IPS-15b (cell line): ENCODE measurements around the gene CTTN.

Experiments used
- H3K27me3 ChIP-seq: one replicate; pipeline ENCODE4 v1.6.1; 2013; ENCODE audit warnings: low read length; ENCODE audit not compliant: control insufficient read depth, insufficient read depth
- H3K36me3 ChIP-seq: one replicate; pipeline ENCODE4 v1.6.1; 2013; ENCODE audit warnings: low read length; ENCODE audit not compliant: control insufficient read depth, insufficient read depth
- H3K4me1 ChIP-seq: one replicate; pipeline ENCODE4 v1.6.1; 2013; ENCODE audit warnings: mild to moderate bottlenecking, low read length; ENCODE audit not compliant: control insufficient read depth, insufficient read depth
- H3K4me3 ChIP-seq: one replicate; pipeline ENCODE4 v1.5.1; 2013; ENCODE audit warnings: low read depth, low read length
- H3K9ac ChIP-seq: one replicate; pipeline ENCODE4 v1.6.1; 2013; ENCODE audit warnings: low read depth, mild to moderate bottlenecking, low read length
- H3K9me3 ChIP-seq: one replicate; pipeline ENCODE4 v1.6.1; 2013; ENCODE audit warnings: mild to moderate bottlenecking, low read length; ENCODE audit not compliant: control insufficient read depth, insufficient read depth

CTTN gene

GRCh38 chr11:70422692-70423522 lies 24.6 kb downstream of the CTTN start:
- Histone ChIP-seq H3K36me3 (peaks cover 73% of the 10 kb centered on the region), H3K27me3 (no peaks in the 10 kb centered on the region), H3K4me3 (no peak overlapping the region), H3K9ac (no peak overlapping the region), H3K4me1 (peaks cover 2% of the 10 kb centered on the region), H3K9me3 (no peaks in the 10 kb centered on the region)

- Histone ChIP-seq H3K36me3 (peaks cover 68% of the 10 kb centered on the region), H3K27me3 (no peaks in the 10 kb centered on the region), H3K9me3 (no peaks in the 10 kb centered on the region), H3K9ac (no peak overlapping the region), H3K4me1 (peaks cover 2% of the 10 kb centered on the region), H3K4me3 (no peak overlapping the region)
Observed at GRCh38 chr11:70423523-70424505, 25.5 kb downstream of the CTTN start.

- no peaks in the 10 kb centered on the region for H3K27me3 ChIP-seq
- H3K9me3 ChIP-seq: no peaks in the 10 kb centered on the region
- no peak overlapping the region for H3K9ac ChIP-seq
- H3K36me3 ChIP-seq: peaks cover 67% of the 10 kb centered on the region
- H3K4me3 ChIP-seq: no peak overlapping the region
- H3K4me1 ChIP-seq: peaks cover 2% of the 10 kb centered on the region
Observed at GRCh38 chr11:70424765-70425344, 26.5 kb downstream of the CTTN start.

- Histone ChIP-seq H3K9me3 (no peaks in the 10 kb centered on the region), H3K9ac (no peak overlapping the region), H3K36me3 (peaks cover 72% of the 10 kb centered on the region), H3K4me1 (peaks cover 2% of the 10 kb centered on the region), H3K27me3 (no peaks in the 10 kb centered on the region), H3K4me3 (no peak overlapping the region)
Observed at GRCh38 chr11:70427436-70427835, 29.1 kb downstream of the CTTN start.

GRCh38 chr11:70428701-70429427 lies 30.5 kb downstream of the CTTN start:
- Histone ChIP-seq H3K9ac (no peak overlapping the region), H3K4me1 (peaks cover 2% of the 10 kb centered on the region), H3K9me3 (no peaks in the 10 kb centered on the region), H3K4me3 (no peak overlapping the region), H3K36me3 (peaks cover 73% of the 10 kb centered on the region), H3K27me3 (no peaks in the 10 kb centered on the region)

GRCh38 chr11:70429428-70429705 lies 31.0 kb downstream of the CTTN start:
- Histone ChIP-seq H3K27me3 (no peaks in the 10 kb centered on the region), H3K9ac (no peak overlapping the region), H3K4me3 (no peak overlapping the region), H3K36me3 (peaks cover 75% of the 10 kb centered on the region), H3K9me3 (no peaks in the 10 kb centered on the region), H3K4me1 (peaks cover 2% of the 10 kb centered on the region)

- no peak overlapping the region for H3K4me3 ChIP-seq
- H3K36me3 ChIP-seq: peaks cover 75% of the 10 kb centered on the region
- H3K9ac ChIP-seq: no peak overlapping the region
- H3K27me3 ChIP-seq: no peaks in the 10 kb centered on the region
- no peaks in the 10 kb centered on the region for H3K9me3 ChIP-seq
- peaks cover 1% of the 10 kb centered on the region for H3K4me1 ChIP-seq
Observed at GRCh38 chr11:70429724-70430521, 31.6 kb downstream of the CTTN start.

- Histone ChIP-seq H3K36me3 (peaks cover 74% of the 10 kb centered on the region), H3K4me3 (no peak overlapping the region), H3K9ac (no peak overlapping the region), H3K27me3 (no peaks in the 10 kb centered on the region), H3K4me1 (no peaks in the 10 kb centered on the region), H3K9me3 (no peaks in the 10 kb centered on the region)
Observed at GRCh38 chr11:70430671-70431574, 32.6 kb downstream of the CTTN start.

- no peaks in the 10 kb centered on the region for H3K9me3 ChIP-seq
- no peaks in the 10 kb centered on the region for H3K4me1 ChIP-seq
- H3K27me3 ChIP-seq: no peaks in the 10 kb centered on the region
- H3K4me3 ChIP-seq: no peak overlapping the region
- H3K9ac ChIP-seq: no peak overlapping the region
- peaks cover 80% of the 10 kb centered on the region for H3K36me3 ChIP-seq
Observed at GRCh38 chr11:70431611-70432010, 33.3 kb downstream of the CTTN start.

- Histone ChIP-seq H3K36me3 (peaks cover 81% of the 10 kb centered on the region), H3K4me1 (no peaks in the 10 kb centered on the region), H3K27me3 (no peaks in the 10 kb centered on the region), H3K9ac (no peak overlapping the region), H3K4me3 (no peak overlapping the region), H3K9me3 (no peaks in the 10 kb centered on the region)
Observed at GRCh38 chr11:70432065-70432464, 33.7 kb downstream of the CTTN start.
